ENCODE data around the gene TAF11.
"Not testable (repeated sequence)": the region's sequence is repeated elsewhere in the genome, so short reads cannot be mapped to it uniquely, and the experiment has no call there.

Gene TAF11, protein sequence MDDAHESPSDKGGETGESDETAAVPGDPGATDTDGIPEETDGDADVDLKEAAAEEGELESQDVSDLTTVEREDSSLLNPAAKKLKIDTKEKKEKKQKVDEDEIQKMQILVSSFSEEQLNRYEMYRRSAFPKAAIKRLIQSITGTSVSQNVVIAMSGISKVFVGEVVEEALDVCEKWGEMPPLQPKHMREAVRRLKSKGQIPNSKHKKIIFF

DNA sequence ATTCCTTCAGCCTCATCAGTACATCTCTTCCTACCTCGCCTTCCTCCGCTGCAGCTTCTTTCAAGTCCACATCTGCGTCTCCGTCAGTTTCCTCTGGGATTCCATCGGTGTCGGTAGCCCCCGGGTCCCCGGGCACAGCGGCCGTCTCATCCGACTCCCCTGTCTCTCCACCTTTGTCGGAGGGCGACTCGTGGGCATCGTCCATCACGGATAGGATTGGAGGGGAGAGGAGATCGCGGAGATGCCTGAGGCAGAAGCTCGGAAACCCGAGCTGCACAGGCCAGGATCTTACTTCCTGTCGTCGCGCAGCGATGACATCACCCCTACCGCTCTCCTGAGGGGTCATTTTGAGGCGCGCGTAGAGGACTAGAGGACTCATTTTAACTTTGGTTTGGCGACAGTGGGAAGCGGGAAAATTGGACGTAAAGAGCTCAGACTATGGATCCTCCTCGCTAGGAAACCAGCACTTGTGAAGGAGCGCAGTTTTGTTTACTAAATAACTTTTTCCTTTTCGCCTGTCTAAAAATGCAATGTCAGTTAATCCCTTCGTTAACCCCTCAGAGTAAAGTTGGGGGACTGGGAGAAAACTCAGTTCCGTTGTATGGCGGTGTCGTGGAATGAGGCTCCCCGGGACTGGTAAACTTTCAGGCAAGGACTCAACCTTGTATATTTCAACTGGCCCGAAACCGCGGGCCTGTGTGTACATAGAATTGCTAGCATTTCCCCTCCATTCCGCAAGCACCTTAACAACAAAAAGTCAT is at the start of gene TAF11:
TAF11 (minus strand) TSS at position 290 of the 761 bp plus-strand sequence; CDS start at position 205, 85 bp downstream.
- peak; percentile 96 for DNase-seq

GRCh38 chr6:34934516-34934915 is 46.7 kb upstream of the TAF11 start:
- DNase-seq, result no peak

GRCh38 chr6:34932202-34932601 is 44.4 kb upstream of the TAF11 start:
- not testable (repeated sequence) for DNase-seq

DNA sequence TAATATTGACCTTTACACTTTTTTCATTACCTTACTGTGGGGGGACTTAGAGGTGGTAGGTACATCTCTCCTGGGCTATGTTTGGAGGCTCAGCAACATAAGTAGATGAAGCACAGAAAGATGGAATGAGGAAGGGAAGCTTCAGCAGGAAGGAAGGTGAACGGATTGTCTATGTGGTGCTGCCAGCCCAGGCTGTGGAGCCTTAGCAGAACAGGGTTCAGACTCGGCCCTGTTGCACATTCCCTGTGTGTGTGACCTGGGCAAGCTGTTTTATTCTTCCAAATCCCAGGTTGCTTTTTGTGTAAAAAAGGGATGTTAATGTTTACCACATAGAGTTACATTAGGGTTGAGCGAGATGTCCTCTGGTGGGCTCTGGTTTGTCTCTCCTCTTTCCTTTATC is 42.4 kb upstream of the TAF11 start:
- DNase-seq, result no peak

- DNase-seq, result no peak
Measured at GRCh38 chr6:34929241-34929978, 41.6 kb upstream of the TAF11 start.

- DNase-seq, result no peak
Measured at GRCh38 chr6:34928695-34929094, 40.9 kb upstream of the TAF11 start.

GRCh38 chr6:34928220-34928619 is 40.4 kb upstream of the TAF11 start:
- no peak for DNase-seq

DNA sequence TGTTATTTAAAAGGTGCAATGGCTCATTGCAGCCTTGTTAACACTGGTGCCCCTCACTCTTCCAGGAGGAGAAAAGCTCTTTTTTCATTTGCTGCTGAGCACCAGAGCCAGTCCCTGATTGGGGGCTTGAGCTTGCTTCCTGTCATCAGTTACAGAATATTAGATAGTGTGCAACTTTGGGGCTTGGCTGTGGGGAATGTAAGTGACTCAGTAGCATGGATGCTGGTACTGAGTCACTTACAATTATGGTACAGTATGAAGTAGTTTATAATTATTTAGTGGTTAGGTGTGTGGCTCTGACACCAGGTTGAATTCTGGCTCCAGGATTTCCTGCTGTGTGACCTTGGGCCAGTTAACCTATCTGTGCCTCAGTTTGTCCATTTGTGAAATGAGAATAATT is 38.8 kb upstream of the TAF11 start:
- no peak for DNase-seq

DNA sequence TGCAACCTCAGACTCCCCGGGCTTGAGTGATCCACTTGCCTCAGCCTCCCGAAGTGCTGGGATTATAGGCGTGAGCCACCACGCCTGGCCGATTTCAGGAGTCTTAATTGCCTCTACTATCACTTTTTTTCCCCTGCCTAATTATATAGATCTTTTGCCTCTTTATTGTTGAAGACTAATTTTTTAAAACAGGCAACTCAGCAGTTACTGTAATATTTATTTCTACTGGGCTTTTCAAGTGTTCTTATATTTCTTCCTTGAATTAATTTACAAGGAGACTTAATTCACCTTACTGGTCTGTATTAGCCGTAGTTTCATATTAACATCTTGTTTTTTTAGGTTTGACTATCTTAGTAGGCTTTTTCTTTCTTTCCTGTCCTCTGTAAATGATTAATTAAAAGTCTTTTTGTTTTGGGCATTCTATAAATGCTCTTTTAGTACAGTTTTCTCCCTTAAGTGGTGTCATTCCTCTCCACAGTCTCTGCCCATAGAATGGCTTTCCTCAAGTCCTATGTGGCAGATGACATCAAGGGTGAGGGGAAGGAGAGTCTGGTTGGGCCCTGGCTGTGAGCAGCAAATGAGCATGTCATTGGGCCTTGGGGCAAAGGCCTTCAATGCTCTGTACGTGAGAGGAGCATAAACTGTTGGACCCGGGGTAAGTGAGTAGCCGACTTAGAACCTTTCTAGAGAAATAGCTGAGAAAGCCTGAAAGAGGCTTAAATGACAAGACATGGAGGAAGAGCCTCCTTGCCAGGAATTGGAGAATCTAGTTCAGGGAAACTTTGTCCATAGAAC is 37.2 kb upstream of the TAF11 start:
- no peak for DNase-seq

- no peak for DNase-seq
Measured at GRCh38 chr6:34922177-34922663, 34.4 kb upstream of the TAF11 start.

GRCh38 chr6:34920097-34920496 is 32.3 kb upstream of the TAF11 start:
- DNase-seq, result no peak

GRCh38 chr6:34919651-34920050 is 31.8 kb upstream of the TAF11 start:
- no peak for DNase-seq

DNA sequence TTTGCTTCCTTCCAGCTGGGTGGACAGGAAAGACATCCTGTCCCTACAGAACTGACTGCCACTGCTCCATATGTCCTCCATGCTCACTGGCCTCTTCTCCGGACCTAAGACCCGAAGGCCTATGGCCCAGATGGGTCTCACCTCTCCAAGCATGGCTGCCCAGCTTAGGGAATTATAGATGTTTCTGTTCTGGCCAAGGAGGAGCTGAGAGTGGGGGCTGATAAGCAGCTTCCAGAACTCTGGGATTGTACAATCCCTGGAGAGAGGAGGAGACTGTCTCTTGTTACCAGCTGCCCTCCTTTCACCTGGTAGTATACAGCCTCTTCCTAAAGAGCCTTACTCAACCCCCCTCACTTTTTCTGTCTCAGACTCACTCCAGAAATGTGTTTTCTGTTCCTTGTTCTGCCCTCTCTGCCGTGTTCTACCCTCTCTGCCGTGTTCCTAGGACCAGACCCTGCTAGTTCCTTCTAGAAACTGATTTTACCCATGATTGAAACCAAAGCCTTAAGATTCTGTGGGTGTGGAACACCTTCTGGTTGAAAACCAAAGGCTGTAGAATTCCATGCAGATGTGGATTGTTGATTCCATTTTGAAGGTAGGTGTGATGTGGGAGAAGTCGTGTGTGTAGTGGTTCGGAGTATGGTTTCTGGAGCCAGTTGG is 29.9 kb upstream of the TAF11 start:
- no peak for DNase-seq

- no peak for DNase-seq
Measured at GRCh38 chr6:34916348-34916967, 28.6 kb upstream of the TAF11 start.

DNA sequence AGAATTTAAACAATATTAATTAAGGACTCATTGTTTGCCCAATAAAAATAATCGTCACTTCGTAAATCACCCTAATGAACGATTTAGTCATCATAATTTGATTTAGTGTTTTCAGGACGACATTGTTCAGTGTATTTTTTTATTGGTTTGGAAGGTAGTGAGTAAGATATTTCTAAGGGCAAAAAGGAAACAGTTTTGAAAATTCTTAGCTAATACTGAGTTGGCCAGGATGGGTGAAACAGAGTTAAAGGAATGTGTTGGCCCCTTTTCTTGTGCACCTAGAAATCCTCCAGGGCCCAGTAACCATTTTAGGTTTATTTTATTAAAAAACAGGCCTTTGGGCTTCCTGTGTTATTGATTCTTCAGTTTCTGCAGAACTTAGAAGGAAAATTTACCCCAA is 26.5 kb upstream of the TAF11 start:
- DNase-seq, result no peak

DNA sequence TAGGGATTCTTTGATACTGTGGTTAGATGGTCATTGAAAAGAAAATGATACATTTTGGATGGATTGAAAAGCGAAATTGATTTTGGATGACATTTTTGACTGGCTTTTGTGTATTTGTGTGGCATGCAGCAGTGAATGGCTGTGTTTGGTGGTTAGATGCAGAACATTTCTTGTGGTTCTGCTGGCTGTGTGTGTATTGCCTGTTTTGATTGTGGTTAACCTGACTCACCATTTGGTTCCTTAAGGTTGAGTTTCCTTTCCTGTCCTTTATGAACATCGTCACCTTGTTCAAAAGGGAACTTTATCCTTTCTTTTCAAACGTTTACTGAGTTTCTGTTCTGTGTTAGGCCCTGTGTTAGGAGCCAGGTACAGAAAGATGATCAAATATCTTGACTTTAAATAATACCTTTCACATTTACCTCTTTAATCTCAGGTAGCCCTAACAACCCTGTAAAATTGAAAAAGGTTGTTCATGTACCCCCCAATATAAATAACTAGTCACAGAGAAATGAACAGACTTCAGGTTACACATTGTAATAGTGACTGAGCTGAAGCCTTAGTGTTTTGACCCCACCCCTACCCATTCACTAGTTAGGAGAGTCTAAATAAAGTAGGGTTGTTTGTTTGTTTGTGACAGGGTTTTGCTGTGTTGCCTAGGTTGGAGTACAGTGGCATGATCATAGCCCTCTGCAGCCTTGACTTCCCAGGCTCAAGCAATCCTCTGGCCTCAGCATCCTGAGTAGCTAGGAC is 25.0 kb upstream of the TAF11 start:
- no peak for DNase-seq

- no peak for DNase-seq
Measured at GRCh38 chr6:34911822-34912221, 24.0 kb upstream of the TAF11 start.

- no peak for DNase-seq
Measured at GRCh38 chr6:34909320-34909883, 21.6 kb upstream of the TAF11 start.

- no peak for DNase-seq
Measured at GRCh38 chr6:34908194-34908593, 20.4 kb upstream of the TAF11 start.

DNA sequence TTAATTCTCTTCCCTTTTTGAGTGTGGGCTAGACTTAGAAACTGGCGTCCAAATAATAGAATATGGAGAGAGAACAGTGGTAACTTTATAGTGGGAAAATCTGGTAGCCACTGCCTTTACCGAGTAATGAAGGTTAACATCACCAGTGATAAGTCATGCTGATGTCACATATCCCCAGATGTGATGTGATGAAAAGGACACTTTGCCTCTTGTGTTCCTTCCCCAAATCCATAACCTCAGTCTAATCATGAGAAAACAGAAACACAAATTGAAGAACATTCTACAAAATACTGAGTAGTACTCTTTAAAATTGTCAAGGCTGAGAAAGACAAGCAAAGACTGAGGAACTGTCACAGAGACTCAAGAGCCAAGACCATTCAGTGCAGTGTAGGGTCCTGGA is 19.0 kb upstream of the TAF11 start:
- no peak for DNase-seq

All from hematopoietic multipotent progenitor cell treated with erythropoietin and hydrocortisone succinate and interleukin-3 and kit ligand, for 8 days (in vitro differentiated cells).